ENCODE results near the gene WNT1. TPM values are rescaled to one million over a fixed set of nuclear protein-coding genes. Genes with fewer than 3 reads are reported as not detected.
A peak's percentile ranks its signal among the peaks of the same experiment; 100 is the strongest.

WNT1 gene
- total and polyA plus RNA-seq, 10 of the 15 experiments (the other 5 are each of a cell fraction or from before 2014, with no cell fraction given) = not detected

- TF ChIP-seq EGR1 (IDR thresholded peaks at IDR 0.05; ENCODE audit: borderline replicate concordance in 1 of 2, low read depth in 2 of 2, low read length in 2 of 2) = no peak
- TF ChIP-seq ZNF217 (IDR thresholded peaks at IDR 0.05) = no peak
Measured at GRCh38 chr12:48970702-48971334, 7.3 kb upstream of the WNT1 start (continued).

GRCh38 chr12:48972213-48972951, 5.7 kb upstream of the WNT1 start:
- ChIA-PET SMC1A (ENCODE audit: uncharacterized antibody, unreplicated experiment) (no interaction called here), RAD21 (ENCODE audit: unreplicated experiment) (interaction anchor here (2.4 to 4.3 kb wide), 2 partner anchors 15 to 16 kb away, joined by 6 to 35 read pairs; partner anchors contain the start of gene ARF3), CTCF (interaction anchor here (0.7 to 7.1 kb wide), 9 partner anchors 11 to 157 kb away, joined by 3 to 65 read pairs (median 4); partner anchors contain the start of gene ARF3), POLR2A (interaction anchor here (7.4 kb wide), 1 partner anchor 17 kb away, joined by 86 read pairs; the partner anchor contains the start of gene ARF3)
- H3K4me1 ChIP-seq (ENCODE audit: control insufficient read depth, insufficient read depth, low read length) = peaks cover 45% of the 10 kb centered on the region
- in situ Hi-C loops (cut with MboI) (no loop called here), intact Hi-C loops (cut with micrococcal nuclease; ENCODE audit: unreplicated experiment) (no loop called here)
- peak; percentile 9; the same call in 2 of the 3 replicates for ATAC-seq
- FAIRE-seq = no peak
- H3K9me3 ChIP-seq (replicated peaks; ENCODE audit: control insufficient read depth, insufficient read depth, low read length) = no peaks in the 10 kb centered on the region
- H3K4me2 ChIP-seq (ENCODE audit: control insufficient read depth, insufficient read depth) = no peak overlapping the region; the same call in 1 of the 2 replicates
- no peaks in the 10 kb centered on the region for H3K79me2 ChIP-seq (ENCODE audit: control insufficient read depth, insufficient read depth, low read length)
- no peak overlapping the region for H3K9ac ChIP-seq (ENCODE audit: control insufficient read depth, insufficient read depth, low read length)
- H3K27me3 ChIP-seq (replicated peaks in 1 of 2; ENCODE audit: control insufficient read depth in 2 of 2, insufficient read depth in 2 of 2, low read length in 1 of 2) = peaks cover 19 to 30% of the 10 kb centered on the region in 2 experiments
- H2AFZ ChIP-seq (ENCODE audit: control insufficient read depth, low read depth, low read length) = no peak overlapping the region
- no peaks in the 10 kb centered on the region for H3K36me3 ChIP-seq (ENCODE audit: control insufficient read depth in 2 of 2, insufficient read depth in 2 of 2, low read length in 1 of 2)
- no peak overlapping the region for H3K27ac ChIP-seq (ENCODE audit: control insufficient read depth, insufficient read depth)
- no peak for DNase-seq (ENCODE audit: low read depth, low spot score)
- no peak overlapping the region for H3K4me3 ChIP-seq
- WGBS (ENCODE audit: insufficient coverage, insufficient replicate concordance, low lambda C conversion rate, missing lambda C conversion rate) = 16% methylated on average over 23 of the region's 23 CpGs
- no TSS peak for BruUV-seq (replicated peaks)
- H4K20me1 ChIP-seq (ENCODE audit: control insufficient read depth, insufficient read depth) = no peaks in the 10 kb centered on the region
- TF ChIP-seq EZH2 (IDR thresholded peaks at IDR 0.05; ENCODE audit: borderline replicate concordance, control insufficient read depth, low read depth, low read length) (no peak; the same call in 1 of the 2 replicates), BMI1 (IDR thresholded peaks at IDR 0.05; ENCODE audit: borderline replicate concordance) (no peak), ZNF24 (IDR thresholded peaks at IDR 0.05) (no peak), FOXM1 (IDR thresholded peaks at IDR 0.05; ENCODE audit: low read depth, low read length) (no peak), CTCF (IDR thresholded peaks at IDR 0.05 in 2 of 3, conservative IDR thresholded peaks at IDR 0.05 in 1 of 3; ENCODE audit: control insufficient read depth in 2 of 3, extremely low read depth in 1 of 3, insufficient read depth in 1 of 3, low read depth in 3 of 3, low read length in 3 of 3) (0 out of 6 replicates have a peak, but pooled peaks of 1 of the 3 experiments have one; percentile 14), BACH1 (IDR thresholded peaks at IDR 0.05; ENCODE audit: borderline replicate concordance) (no peak), CHD2 (IDR thresholded peaks at IDR 0.05; ENCODE audit: borderline replicate concordance, low read depth, low read length) (no peak), LARP7 (IDR thresholded peaks at IDR 0.05) (no peak), PML (IDR thresholded peaks at IDR 0.05; ENCODE audit: low read length) (no peak), RUNX3 (IDR thresholded peaks at IDR 0.05; ENCODE audit: low read length) (peak; percentile 28; the same call in 1 of the 2 replicates), EGR1 (IDR thresholded peaks at IDR 0.05; ENCODE audit: borderline replicate concordance in 1 of 2, low read depth in 2 of 2, low read length in 2 of 2) (no peak), YY1 (IDR thresholded peaks at IDR 0.05; ENCODE audit: low read depth, low read length) (no peak), STAT3 (IDR thresholded peaks at IDR 0.05; ENCODE audit: low read depth, low read length) (no peak), FOXK2 (IDR thresholded peaks at IDR 0.05) (no peak)

All from GM12878 (cell line).